ENCODE measurements around the gene NFIC.
"Not testable (repeated sequence)": the region's sequence is repeated elsewhere in the genome, so short reads cannot be mapped to it uniquely, and the experiment has no call there.

NFIC gene

DNA sequence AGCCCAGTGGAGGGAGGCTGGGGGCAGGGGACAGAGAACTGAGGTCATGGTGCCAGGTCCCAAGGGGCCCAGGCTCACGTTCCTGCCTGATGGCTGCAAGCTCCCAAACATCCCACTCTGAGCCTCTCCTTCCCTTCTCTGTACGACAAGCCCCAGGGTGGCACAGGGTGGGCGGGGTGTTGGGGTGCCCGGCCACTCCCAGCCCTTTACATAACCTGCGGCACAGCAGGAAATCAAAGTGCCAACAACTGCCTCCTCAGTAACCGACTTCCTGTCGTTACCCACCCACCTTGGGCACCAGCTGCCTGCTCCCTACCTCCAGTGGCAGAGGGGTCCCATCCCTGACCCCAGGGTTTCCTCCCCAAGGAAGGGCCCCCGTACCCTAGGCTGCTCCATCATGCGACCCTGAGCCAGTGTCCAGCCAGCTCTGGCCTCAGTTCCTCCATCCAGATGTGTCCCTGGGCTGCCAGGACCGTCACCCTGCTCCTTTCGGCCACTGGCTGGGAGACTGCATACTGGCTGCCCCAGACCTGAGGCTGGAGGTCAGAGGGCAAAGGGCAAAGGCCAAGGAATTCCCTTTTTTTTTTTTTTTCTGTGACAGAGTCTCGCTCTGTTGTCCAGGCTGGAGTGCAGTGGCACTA, 27.7 kb upstream of the NFIC start:
- DNase-seq (ENCODE audit: low read depth): no peak

DNA sequence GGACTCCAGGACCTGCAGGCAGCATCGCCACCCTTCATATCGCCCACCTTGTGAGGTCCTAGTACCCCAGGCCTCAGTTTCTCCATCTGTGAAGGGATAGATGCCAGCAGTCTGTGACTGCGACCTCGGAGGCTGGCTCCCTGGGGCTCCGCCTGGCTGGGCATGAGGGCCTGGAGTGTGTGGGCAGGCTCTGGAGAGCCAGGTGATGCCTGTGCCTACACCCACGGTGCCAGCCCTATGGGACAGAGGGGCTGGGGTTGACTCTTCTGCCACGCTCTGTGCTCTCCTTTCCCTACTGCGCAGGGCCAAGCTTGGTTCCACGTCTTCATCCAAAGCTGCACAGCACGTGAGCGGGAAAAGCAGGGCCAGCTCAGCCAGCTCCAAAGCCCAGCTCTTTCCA, 26.0 kb upstream of the NFIC start:
- no peak for DNase-seq (ENCODE audit: low read depth)

DNA sequence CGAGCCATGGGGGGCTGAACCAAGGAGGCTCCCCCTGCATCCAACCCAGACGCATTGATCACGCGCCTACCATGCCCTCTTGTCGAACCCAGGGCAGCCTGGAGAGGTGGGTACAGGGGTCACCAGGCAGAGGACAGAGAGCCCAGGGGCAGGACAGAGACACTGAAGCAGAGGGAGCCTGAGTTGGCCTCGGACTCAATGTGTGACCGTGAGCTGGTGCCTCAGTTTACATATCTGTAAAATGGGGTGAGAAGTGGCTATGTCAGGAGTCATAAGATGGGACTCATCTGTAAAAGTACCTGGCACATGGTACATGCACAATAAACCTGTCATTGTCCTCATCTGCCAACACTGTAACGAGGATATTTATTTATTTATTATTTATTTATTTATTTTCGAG, 24.1 kb upstream of the NFIC start:
- no peak for DNase-seq (ENCODE audit: low read depth)

DNA sequence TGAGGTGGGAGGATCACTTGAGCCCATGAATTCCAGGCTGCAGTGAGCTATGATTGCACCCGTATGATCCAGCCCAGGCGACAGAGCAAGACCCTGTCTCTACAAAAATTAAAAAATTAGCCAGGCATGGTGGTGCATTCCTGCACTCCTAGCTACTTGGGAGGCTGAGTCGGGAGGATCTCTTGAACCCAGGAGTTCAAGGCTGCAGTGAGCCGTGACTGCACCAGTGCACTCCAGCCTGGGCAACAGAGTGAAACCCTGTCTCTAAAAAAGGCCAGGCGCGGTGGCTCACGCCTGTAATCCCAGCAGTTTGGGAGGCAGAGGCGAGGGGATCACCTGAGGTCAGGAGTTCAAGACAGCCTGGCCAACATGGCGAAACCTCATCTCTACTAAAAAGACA, 23.4 kb upstream of the NFIC start:
- not testable (repeated sequence) for DNase-seq (ENCODE audit: low read depth)

DNA sequence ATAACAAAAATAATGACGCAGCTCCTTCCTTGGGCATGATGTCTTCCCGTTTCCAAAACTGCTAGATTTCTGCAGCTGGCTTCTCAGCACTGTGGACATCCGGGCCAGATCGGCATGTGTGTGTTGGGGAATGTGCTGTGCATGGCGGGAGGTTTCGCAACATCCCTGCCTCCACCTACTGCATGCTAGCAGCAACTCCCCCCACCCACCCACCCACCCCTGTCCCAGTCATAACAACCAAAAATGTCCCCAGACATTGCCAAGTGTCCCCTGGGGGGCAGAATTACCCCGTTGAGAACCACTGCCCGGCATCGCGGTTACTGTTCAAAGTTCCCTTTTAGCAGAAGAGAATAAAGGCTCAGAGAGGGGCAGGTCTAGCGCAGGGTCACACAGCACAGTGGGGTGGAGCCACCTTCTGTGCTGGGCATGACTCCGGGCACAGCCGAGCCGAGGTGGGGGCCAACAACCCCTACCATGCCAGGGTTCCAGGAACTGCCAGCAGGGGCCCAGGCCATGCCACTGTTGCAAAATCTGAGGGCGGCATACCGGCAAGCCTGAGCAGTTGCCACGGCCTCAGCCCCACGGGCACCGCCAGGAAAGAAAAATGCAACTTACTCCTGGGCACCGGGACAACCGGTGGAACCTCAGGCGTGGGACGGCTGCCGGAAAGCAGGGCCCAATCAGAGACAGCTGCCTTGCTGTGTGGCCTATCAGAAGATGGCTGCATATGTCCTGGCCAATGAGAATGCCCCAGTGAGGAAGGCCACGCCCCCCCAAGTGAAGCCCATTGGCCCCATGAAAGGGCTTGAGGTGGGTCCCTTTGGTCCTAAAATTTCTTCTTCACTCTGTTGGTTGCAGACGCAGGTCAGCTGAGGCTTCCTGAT, 22.5 kb upstream of the NFIC start:
- peak; percentile 72 for DNase-seq (ENCODE audit: low read depth)

DNA sequence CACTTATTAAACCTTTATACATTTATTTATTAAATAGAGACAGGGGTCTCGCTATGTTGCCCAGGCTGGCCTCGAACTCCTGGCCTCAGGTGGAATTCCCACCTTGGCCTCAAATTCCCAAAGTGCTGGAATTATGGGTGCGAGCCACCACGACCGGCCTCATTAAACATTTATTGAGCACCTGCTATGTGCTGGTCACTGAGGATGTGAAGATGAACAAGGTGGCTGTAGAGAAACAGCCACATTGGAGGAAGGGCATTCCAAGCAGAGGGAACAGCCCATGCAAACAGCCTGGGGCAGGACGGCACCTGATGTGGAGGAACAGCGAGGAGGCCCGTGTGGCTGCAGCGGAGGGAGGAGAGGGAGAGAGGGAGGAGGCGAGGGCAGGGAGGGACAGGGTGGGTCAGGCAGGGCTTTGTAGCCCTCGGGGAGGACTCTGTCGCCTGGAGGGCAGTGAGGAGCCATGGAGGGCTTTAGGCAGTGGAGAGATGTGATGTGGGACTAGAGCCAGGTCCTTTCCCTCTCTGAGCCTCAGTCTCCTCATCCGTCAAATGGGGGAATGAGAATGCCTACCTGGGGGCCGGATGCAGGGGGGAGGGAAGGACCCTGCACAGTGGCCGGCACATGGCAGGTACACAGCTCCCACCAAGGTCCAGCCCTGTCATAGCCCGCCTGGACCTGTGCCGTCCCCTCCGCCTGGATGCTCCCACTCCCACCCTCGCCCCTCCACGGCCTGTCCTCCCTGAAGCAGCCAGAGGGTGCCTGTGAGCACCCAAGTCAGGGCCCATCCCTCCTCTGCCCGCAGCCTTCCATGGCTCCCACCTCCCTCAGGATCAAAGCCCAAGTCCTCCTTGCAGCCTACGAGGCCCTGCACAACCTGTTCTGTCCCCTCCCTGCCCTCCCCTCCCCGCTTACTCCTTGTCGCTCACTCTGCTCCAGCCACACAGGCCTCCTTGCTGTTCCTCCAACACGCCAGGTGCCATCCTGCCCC, 21.5 kb upstream of the NFIC start:
- no peak for DNase-seq (ENCODE audit: low read depth)

DNA sequence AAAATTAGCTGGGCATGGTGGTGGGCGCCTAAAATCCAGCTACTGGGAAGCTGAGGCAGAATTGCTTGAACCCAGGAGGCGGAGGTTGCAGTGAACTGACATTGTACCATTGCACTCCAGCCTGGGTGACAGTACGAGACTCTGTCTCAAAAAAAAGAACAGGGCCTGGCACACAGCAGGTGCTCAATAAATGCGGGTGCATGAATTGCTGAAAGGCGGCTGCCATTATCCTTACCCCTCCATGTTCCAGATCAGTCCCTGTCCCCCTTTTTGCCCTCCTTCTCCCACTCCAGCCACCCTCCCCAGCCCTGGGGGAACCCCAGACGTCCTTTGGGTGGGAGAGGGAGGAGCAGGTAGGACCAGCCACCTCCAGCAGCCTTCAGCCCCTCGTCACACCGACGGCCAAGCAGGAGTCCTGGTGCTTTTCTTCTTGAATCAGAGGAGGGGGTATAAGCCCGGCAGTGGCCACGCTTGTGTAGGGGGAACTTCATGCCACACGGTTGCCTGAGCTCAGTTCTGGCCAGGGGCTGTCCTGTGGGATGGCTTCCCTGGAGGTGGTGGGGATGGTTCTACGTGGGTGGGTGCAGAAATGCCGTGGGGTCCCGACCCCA, 20.4 kb upstream of the NFIC start:
- DNase-seq (ENCODE audit: low read depth): no peak

DNA sequence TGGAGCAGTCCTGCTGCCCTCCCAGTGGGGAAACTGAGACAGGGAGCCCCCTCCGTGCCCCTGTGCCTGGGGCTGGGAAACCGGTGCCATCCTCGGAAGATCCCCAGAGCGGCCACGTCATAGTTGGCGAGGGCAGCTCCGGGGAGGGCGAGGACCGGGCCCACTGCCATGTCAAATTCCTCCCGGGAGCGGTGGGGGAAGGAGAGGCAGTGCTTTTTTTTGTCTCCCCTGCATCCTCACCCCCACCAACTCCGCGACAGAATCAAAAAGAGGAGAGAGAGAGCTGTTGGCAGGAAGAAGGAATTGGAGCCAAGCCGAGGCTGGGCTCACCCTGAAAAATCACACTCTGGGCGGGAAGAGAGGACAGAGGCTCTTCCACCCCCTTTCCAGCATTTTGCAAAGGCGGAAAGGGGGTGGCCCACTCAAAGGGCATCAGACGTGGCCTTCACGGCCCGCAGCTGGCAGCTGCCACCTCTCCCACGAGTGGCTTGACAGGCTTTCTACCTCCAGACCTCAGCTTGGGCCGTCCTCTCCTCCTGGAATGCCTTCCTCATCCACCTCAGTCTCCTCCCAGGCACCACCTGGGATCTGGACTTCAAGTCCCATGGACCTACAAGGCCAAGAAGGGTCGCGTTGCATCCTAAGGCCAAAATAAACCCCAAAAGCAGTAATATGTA, 19.6 kb upstream of the NFIC start:
- peak; percentile 66 for DNase-seq (ENCODE audit: low read depth)

DNA sequence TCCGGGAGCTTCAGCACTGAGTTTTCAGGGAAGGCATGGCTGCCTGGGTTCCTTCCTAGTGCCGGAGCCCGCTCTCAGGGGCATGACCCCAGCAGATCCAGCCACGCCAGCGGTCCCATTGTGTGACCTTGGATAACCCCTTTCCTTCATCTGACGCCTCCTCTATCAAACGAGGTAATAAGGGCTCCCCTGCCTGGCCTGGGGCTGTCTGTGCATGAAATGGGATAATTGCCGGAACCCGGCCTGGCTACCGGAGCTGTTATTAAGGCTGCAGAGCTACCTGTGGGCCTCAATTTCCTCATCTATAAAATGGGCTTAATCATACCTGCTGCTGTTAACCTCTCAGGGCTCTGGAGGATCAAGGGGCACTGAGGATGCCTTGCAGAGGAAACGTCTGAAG, 18.3 kb upstream of the NFIC start:
- no peak for DNase-seq (ENCODE audit: low read depth)

DNA sequence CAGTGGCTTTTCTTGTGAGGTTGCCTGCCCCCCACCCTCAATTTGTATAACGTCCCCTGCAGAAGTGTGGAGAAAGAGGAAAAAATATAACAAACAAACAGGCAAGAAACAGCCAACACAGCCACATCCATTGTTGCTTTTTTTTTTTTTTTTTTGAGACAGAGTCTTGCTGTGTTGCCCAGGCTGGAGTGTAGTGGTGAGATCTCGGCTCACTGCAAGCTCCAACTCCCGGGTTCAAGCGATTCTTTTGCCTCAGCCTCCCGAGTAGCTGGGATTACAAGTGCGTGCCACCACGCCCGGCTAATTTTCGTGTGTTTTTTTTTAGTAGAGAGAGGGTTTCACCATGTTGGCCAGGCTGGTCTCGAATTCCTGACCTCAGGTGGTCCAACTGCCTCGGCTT, 17.9 kb upstream of the NFIC start:
- not testable (repeated sequence) for DNase-seq (ENCODE audit: low read depth)

DNA sequence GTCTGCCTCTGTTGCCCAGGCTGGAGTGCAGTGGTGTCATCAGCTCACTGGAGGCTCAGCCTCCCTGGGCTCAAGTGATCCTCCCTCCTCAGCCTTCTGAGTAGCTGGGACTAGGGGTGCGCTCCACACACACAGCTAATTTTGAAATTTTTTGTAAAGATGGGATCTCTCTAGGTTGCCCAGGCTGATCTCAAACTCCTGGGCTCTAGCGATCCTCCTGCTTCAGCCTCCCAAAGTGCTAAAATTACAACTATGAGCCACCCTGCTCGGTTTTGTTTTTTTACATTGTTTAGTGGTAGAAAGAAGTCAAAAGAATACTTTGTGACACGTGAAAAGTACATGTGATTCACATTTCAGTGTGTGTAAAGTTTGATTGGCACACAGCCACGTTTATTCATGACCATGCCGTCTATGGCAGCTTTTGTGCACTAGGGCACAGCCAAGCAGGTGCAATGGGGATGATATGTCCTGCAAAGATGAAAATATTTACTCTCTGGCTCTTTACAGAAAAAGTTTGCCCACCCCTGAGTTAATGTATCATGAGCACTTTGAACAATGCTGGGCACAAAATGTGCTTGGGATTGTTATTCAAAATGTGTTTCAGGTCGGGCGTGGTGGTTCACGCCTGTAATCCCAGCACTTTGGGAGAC, 16.2 kb upstream of the NFIC start:
- no peak for DNase-seq (ENCODE audit: low read depth)

DNA sequence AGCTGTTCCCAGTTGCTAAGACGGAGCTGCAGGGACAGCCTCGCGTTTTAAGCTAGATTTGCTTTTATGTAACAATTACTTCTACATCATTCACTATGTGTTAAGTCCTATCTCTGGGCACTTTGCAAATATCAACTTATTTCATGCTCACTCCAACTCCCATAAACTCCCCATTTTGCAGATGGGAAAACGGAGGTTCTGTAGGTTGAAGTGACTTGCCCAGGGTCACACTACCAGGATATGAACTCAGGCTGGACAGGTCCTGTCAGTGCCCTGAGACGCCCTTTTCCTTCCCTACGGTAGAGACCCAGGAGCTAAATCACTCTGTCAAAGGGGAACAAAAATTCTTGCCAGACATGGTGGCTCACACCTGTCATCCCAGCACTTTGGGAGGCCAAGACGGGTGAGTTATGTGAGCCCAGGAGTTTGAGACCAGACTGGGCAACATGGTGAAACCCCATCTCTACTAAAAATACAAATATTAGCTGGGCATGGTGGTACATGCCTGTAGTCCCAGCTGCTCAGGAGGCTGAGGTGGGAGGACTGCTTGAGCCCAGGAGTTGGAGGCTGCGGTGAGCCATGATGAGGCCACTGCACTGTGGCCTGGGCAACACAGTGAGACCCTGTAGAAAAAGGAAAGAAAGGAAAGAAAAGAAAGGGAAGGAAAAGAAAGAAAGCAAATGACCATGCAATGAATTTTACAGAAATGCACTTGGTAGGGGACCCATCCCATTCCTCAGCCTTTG, 14.5 kb upstream of the NFIC start:
- DNase-seq (ENCODE audit: low read depth): no peak

DNA sequence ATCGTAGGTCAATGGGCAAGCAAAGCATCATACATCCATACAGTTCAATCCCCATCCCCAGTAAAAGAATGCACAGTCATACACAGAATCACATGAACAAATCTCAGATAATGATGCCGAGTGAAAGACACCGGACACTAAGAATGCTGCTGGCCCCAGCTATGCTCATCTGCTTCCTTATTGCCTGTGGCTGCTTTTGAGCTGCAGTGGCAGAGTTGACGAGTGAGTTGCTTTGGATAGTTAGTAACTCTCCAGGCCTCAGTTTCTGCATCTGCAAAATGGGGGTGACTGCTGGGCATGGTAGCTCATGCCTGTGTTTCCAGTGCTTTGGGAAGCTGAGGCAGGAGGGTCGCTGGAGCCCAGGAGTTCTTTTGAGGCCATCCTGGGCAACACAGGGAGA, 12.9 kb upstream of the NFIC start:
- DNase-seq (ENCODE audit: low read depth): no peak

DNA sequence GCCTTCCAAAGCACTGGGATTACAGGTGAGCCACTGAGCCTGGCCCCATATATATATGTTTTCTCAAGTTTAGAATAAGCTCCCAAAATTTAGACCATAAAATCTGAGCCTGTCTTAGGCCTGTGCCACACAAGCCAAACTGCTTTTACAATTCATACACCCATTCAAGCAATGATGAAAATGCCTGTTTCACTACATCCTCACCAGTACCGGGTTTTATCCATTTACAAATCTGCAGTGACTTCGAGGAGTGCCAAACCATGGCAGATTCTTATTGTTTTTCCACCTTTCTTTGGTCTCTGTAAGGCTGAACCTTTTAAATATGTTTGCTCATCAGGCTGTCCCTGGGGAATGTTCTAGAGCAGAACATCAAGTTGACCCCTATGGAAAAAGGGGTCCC, 9.6 kb upstream of the NFIC start:
- no peak for DNase-seq (ENCODE audit: low read depth)

DNA sequence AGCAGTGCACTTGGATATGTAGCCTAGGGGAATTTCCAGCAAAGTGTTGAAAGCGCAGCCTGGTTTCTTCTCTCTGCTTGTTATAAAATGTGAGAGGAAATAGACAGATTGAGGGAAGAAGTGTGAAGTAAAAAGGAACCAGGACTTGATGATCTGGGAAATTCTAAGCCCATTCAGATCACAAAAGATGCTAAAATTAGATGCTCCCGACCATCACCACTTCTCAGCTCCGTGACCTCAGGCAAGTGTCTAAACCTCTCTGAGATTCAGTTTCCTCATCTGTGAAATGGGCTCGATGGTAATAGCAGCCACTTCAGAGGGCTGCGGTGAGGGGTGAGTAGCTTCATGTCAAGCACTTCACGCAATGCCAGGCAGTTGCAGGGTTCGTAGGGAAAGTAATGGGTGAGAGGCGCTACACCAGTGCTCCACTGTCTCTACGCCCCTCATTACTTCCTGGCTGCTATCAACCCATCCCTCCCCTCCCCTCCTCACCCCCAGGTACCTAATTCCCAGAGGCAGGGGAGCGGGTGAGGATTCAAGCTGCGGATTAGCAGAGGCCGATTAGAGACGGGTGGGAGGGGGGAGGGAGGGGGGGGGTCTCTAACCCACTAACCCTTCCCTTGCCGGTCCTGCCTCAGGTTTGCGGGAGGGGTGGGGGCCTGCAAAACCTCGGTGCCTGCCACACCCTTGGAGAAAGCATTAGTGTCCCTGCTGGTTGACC, 9.0 kb upstream of the NFIC start:
- DNase-seq (ENCODE audit: low read depth): no peak

DNA sequence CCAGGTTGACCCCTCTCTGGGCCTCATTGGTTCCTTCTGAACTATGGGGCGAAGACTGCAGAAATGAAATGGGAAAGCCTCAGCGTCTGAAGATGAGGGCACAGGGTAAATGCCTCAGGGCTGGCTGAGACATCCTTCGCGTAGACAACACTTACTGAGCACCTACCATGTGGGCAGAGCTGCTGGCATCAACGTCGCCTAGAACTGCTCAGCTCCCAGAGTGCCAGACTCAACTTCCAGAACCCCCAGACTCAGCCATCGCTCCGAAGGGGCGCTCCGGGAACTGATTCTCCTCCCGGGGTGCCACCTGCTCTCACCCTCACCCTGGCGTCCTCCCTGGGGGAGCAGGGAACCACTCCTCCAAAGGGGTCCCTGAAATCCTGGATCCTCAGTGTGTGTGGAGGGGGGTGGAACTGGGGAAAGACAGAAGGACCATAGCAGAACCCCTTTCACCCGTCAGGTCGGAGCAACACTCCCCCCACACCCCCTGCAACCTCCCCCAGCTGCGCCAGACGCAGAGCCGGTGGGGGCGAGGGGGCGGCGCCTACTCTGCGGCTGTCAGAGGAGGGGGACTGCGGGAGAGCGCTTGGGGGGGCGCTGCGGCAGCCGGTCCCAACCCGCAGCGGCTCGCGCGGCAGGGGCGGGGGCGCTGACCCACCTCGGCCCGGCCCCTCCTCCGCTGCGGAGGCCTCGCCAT, 8.2 kb upstream of the NFIC start:
- no peak for DNase-seq (ENCODE audit: low read depth)

DNA sequence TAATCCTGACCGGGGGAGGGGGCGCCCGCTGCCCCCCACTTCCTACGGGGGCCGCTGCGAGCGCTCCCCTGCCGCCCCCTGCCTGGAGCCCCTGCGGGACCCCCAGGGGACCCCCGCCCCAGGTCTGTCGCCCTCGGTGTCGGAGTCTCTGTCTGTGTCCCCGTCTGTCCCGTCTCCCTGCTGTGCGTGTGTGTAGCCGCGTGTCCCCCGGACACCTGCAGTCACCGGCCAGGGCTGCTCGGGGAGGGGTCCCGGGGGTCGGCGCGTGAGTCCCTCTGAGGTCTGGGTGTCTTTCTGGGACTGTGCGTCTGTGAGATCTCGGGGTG, 7.7 kb upstream of the NFIC start:
- DNase-seq (ENCODE audit: low read depth): no peak

DNA sequence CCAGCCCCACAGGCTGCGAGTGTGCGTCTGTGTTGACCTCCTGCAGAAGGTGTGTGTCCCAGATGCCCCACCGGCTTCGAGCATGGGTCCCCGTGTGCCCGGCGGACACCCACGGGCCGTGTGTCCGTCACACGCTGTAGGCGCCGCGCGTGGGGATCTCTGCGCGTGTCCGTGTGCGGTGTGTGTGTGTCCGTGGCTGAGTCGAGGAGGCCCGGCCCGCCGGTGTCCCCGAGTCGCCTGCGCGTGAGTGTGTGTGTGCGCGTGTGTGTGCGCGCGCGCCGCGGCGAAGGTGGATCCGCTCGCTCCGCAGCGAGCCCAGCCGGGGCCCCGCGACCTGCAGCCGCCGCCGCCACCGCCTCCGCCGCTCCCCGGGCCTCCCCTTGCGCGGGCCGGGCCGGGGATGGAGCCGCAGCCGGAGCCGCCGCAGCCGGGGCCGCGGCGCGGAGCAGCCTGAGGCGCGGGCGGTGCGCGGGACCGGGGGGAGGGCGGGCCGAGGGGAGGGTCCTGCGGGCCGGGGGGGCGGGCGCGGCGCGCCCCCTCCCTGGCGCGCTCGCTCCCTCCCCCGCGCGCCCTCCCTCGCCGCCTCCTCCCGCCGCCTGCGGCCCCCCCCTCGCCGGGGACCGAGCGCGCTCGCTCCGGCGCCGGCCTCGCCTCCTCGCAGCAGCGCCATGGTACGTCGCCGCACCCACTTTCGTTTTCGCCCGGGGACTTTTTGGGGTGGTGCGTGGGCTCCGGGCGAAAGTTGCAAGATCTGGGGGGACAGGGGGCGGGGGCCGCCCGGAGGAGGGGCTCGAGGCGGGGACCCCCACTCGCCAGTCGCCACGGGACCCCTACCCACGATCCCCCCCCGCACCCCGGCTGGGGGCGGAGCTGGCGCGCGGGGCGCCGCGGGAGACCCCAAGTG, 7.1 kb upstream of the NFIC start:
- DNase-seq (ENCODE audit: low read depth): no peak
